GM20431 (cell line): ENCODE data around the gene IMPG2.

ENCODE experiments used
- in situ Hi-C: fragments of 300-500 bp; cut with MseI, MboI; formaldehyde crosslinking; loops from one replicate; pipeline ENCODE4 v1.15.0; 2020; ENCODE audit warnings: low sequenced_read_pairs; ENCODE audit not compliant: unreplicated experiment

The IMPG2 gene

DNA sequence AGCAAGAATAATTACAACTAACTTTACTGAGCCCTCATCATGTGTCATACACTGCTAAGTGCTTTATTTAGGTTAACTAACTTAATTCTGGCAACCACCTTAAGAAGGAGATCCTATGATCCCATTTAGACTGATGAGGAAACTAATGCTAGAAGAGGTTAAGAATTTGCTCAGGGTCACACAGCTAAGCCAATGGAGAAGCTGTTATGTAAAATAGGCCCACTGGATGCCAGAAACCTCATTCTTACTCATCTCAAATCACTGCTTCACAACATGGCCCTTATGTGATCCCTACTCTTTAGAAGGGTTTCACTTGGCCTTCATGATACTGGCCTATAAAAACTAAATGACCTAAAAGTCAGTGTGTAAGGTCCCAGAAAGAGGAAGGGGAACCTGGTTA, 41.2 kb downstream of the IMPG2 start:
- in situ Hi-C loops = no loop called here

DNA sequence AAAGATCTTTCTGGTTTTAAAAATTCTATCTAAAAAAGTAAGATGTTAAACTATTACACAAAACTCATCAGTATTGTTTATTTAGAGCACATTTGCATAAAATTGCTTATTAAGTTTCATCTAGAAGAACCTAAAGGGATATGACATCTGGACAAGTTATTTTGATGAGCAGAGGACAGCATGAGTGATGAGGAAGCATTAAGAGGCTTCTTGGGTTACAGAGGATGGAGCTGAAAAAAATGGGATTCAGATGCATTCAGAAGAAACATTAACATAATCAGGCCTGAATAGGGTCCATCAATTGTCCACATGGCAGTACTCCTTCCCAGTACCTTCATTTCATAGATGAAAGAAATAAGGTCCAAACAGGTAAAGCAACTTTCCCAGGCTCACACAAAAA, 41.6 kb downstream of the IMPG2 start:
- in situ Hi-C loops = no loop called here

DNA sequence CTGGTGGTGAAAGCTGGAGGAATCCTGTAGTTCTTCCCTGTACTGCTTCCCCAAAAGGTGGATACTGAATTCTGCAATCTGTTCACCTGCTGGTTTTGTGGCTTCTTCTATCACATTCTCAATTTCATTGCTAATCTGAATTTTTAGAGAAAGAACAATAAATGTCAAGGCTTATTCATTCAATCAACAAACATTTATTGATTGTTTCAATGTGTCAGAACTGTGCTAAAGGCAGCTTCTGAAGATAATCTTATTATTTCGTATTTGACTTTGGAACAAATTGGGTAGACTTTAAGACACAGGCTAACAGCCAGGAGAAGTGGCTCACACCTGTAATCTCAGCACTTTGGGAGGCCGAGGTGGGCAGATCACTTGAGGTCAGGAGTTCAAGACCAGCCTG, 46.8 kb downstream of the IMPG2 start:
- in situ Hi-C loops = no loop called here

DNA sequence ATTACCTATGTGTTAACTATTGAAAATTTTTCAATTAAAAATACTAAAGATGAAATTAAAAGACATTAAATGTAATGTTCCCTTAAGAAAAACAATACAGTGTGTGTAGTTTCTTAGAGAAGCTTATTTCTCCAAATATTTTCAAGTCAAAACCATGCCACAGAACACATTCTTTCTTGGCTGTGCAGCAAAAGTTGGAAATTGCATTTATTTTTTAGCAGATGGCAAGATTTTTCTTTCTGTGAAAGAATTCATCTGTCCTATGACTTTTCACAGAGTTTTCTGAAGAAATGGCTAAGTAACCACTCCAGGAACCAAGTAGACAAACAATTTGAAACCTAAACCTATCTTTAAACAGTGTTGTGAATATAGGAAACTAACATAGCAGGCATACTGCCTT, 47.2 kb downstream of the IMPG2 start:
- in situ Hi-C loops = no loop called here

DNA sequence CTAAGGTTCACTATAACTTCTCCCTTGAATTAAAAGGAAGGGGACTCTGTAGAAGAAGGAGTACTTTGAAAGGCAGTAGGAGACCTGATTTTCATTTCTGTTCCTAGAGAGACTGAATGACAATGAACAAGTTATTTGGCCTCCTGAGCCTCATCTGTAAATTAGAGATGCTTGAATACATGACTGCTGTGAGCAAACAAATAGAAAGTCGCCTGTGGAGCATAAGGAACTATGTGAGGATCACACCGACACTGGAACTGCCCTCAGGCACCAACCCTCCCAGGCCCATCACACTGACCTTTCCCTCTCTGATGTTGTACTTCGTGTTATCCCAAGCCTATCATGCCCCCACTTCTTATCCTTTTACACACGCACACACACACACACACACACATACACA, 48.6 kb downstream of the IMPG2 start:
- in situ Hi-C loops = no loop called here

- in situ Hi-C loops = no loop called here
These were observed 50.2 kb downstream of the IMPG2 start for GRCh38 chr3:101270149-101270548.

GRCh38 chr3:101268971-101269671, 51.3 kb downstream of the IMPG2 start:
- in situ Hi-C loops = no loop called here

- in situ Hi-C loops = no loop called here
These were observed 52.2 kb downstream of the IMPG2 start for GRCh38 chr3:101268141-101268540.

DNA sequence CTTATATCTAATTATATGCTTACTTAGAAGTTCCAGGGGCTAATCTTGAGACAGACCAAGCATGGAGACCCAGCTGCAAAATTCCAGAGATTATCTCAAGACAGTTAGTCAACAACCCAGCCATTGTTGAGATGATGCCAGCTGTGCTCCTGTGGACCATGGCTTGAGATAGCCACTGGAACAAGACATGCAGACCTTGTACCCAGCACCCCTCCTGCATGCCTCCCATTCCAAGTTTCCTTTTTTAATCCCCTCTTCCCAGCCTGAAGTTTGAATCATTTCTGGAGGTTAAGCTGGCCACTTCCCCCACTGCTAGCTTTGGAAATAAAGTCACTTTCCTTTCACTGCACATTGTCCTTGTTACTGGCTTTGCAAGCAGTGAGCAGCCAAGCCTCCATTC, 53.8 kb downstream of the IMPG2 start:
- in situ Hi-C loops = no loop called here

GRCh38 chr3:101266071-101266470, 54.3 kb downstream of the IMPG2 start:
- in situ Hi-C loops = no loop called here

DNA sequence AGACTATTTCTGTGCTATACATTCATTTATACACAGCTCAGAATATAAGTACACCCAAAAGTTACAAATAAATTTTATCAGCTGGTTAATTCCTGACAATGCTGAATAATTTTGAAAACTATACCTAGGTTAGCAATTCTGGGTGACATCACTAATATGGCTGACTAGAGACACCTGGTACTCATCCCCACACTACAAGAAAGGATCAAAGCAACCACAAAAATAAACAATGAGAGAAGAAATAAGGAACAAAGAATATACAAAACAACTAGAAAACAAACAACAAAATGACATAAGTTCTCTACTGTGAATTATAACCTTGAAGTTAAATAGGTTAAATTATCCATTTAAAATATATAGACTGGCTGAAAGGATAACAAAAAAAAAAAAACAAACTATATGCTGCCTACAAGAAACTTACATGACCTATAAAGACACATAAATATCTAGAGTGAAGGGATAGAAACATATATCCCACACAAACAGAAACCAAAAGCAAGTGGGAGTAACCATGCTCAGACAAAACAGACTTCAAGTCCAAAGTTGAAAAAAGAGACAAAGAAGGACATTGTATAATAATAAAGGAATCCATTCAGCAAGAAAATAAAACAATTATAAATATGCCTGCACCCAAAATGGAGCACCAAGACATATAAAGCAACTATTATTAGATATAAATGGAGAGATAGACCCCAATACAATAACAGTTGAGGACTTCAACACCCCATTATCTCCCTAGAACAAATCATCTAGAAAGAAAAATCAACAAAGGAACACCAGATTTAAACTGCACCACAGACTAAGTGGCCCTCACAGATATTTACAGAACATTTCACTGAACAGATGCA, 57.8 kb downstream of the IMPG2 start:
- in situ Hi-C loops = no loop called here

DNA sequence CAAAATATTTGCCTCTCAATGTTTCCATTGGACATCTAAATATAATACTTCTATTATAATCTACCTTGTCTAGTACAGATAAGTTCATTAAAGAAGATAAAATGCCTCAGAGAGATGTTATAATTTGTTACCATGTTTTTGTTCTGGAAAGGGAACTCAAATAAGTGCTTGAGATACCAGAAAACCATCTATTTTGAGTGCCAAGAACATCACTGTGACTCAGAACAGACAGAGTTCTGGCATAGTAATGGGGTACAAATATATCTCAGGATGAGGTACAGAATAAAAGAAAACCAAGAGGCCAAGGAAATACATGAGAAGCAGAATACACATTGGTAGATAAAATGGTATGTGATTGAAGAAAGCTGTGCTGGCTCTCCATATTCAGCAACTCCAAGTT, 58.9 kb downstream of the IMPG2 start:
- in situ Hi-C loops = no loop called here

DNA sequence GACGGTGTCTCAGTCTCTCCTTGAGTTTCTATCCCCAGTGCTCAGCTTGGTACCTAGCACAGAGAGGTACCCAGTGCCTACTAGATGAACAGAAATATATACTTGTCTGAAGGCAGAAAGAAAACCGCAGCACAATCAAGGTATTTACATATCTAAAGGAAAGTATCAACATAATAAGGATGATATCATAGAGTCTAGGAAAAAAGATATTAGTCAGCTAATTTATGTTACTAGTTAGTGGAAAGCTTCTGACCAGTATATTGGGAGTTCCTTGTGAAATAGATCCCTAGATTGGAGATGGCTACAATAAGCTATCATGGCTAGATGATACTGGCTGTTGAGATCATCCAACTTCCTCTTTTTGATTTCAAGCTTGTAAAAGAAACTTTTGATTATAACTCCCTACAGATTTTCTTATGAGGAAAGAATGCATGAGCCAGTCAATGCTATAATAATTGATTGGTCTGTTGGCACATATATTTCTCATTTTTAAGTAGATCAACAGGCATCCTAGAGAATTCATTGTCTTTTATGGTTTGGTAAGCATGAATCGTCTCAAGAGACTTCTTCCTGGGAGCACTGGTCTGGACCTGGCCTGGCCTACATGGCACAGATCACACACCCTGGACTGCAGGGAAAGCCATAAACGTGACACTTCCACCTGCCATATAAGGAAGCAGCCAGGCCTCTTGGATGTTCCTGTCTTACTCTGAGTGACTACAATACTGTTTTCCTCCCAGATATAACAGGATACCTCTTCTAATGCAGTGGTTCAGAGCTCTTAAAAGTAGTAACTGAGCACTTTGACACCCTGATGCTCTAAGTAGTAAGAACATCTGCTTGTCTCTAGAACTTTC, 60.7 kb downstream of the IMPG2 start:
- in situ Hi-C loops = no loop called here

DNA sequence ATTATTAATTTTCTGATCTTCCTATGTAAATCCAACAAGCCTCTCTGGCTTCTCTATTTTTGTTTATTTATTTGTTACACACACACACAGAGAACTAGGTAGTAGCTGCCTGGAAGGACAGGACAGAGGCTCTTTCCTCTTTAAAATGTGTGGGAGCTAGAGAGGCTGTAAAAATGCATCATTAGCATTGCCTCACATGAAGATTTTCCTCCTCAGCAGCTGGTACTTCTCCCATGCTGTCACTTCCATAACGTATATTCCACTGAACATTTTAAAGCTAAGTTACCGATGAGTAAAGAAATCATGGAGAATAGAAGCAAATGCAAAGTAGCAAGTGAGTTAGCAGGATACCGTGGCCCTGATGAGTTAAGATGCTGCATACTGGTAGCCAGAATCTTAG, 63.9 kb downstream of the IMPG2 start:
- in situ Hi-C loops = no loop called here

DNA sequence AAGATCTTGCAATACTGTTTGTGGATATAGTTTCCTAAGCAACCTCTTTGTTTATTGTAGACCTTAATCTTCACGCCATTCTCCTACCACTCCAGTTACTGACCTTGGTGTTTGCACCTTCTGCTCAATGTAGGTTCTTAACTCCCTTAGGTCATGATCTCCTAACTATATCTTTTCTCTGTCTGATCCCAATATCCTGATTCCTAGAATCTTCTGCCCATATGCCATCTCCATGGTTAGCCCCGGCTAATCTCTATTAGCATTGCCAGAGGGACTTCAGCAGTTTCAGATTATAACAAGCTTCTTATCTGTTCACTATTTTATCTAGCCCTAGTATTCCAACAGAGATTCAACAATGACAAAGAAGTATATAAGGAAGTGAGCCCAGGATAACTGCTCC, 64.9 kb downstream of the IMPG2 start:
- in situ Hi-C loops = no loop called here

DNA sequence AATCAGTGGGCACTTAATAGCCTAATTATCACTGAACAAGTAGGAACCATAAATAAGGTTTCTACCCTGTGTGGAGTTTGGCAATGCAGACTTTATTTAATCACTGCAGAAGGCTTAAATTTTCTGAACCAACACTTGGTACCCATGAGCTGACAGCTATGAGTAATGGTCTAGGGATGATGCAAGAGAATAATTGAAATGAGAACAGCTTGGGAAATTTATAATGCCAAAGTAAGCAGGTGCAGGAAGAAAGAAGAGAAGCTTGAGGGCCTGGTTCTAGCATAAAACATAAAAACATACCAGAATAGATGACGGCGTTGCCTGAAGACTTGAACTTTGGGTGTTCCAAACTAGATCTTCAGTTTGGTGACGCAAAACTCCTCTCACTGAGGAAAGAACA, 67.0 kb downstream of the IMPG2 start:
- in situ Hi-C loops = no loop called here

DNA sequence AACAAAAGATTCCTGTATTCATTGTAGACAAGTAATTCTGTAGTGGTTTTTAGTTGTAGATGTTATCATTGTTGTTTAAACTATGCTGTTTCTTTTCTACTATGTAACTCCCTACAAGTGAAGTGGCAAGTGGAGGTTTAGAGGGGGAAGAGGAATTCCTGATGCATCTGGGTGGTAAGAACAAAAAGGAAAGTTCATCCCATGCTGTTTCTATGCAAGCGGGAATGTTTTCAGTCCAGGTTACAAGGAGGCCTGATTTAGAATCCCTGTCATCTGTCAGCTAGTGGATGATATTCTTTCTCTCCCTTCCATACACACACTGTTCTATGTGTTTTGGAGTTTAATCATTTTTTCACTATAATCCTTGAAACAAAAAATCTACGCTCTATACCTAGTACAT, 67.4 kb downstream of the IMPG2 start:
- in situ Hi-C loops = no loop called here

DNA sequence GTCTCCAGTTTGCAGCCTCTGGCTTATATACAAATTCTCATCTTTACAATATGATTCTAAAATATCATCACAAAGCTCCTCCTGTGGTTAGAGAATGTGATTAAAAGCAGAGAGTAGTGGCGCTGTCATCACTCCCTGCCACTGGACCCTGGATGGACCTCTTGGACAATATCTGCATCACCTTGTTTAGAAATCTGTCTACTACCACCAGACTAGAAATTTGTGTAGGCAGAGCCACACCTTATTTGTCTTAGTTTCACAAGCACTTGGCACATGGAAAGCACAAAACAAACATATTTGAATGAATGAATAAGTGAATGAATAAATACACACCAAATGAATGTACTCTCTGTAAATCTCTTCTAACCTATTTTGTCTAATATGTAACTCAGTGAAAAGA, 68.1 kb downstream of the IMPG2 start:
- in situ Hi-C loops = no loop called here

GRCh38 chr3:101251441-101251840, 68.9 kb downstream of the IMPG2 start:
- in situ Hi-C loops = no loop called here

DNA sequence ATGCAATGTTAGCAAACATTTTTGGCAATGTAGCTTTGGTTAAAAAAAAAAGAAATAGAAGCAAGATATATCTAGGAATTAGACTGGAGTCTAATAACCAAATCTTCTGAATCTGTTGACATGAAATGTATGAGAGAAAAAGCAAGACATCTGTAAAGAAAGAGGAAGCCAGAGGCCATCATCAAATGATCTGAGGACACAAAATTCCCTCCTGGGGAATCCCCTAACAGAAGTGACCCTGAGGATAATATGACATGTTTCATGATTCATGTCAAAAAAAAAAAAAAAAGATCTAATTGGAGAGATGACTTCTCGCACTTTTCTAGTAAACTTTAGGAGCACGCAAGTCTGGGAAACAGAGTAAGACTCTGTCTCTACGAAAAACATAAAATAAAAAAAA, 70.9 kb downstream of the IMPG2 start:
- in situ Hi-C loops = no loop called here

GRCh38 chr3:101248736-101249135, 71.6 kb downstream of the IMPG2 start:
- in situ Hi-C loops = no loop called here
